GM18517 (cell line): ENCODE data around the gene PLXNC1.

ENCODE experiments used
- ATAC-seq: cut with Tn5 transposase; IDR thresholded peaks from one replicate; pipeline ENCODE4 v1.9.1; 2021; ENCODE audit warnings: mild to moderate bottlenecking, moderate library complexity; ENCODE audit not compliant: unreplicated experiment

Gene PLXNC1

GRCh38 chr12:94157181-94157580 lies 8.8 kb downstream of the PLXNC1 start:
- no peak for ATAC-seq

- ATAC-seq: no peak
Measured at GRCh38 chr12:94157981-94158411, 9.6 kb downstream of the PLXNC1 start.

- no peak for ATAC-seq
Measured at GRCh38 chr12:94158666-94159065, 10.3 kb downstream of the PLXNC1 start.

- no peak for ATAC-seq
Measured at GRCh38 chr12:94162108-94162507, 13.7 kb downstream of the PLXNC1 start.

- no peak for ATAC-seq
Measured at GRCh38 chr12:94163850-94164249, 15.5 kb downstream of the PLXNC1 start.

- no peak for ATAC-seq
Measured at GRCh38 chr12:94165138-94165537, 16.8 kb downstream of the PLXNC1 start.

- no peak for ATAC-seq
Measured at GRCh38 chr12:94165670-94166364, 17.4 kb downstream of the PLXNC1 start.

GRCh38 chr12:94167071-94167755 lies 18.8 kb downstream of the PLXNC1 start:
- no peak for ATAC-seq

GRCh38 chr12:94167756-94168416 lies 19.5 kb downstream of the PLXNC1 start:
- no peak for ATAC-seq

GRCh38 chr12:94169495-94169894 lies 21.1 kb downstream of the PLXNC1 start:
- ATAC-seq: no peak

GRCh38 chr12:94169966-94170689 lies 21.8 kb downstream of the PLXNC1 start:
- no peak for ATAC-seq

- ATAC-seq: no peak
Measured at GRCh38 chr12:94170690-94171594, 22.6 kb downstream of the PLXNC1 start.

- ATAC-seq: no peak
Measured at GRCh38 chr12:94171595-94171930, 23.2 kb downstream of the PLXNC1 start.

GRCh38 chr12:94172031-94172430 lies 23.7 kb downstream of the PLXNC1 start:
- no peak for ATAC-seq

GRCh38 chr12:94172973-94173372 lies 24.6 kb downstream of the PLXNC1 start:
- no peak for ATAC-seq

GRCh38 chr12:94173660-94174265 lies 25.4 kb downstream of the PLXNC1 start:
- peak; percentile 66 for ATAC-seq

- no peak for ATAC-seq
Measured at GRCh38 chr12:94174576-94174975, 26.2 kb downstream of the PLXNC1 start.

GRCh38 chr12:94175763-94176668 lies 27.6 kb downstream of the PLXNC1 start:
- ATAC-seq: no peak

- no peak for ATAC-seq
Measured at GRCh38 chr12:94178054-94178453, 29.7 kb downstream of the PLXNC1 start.
